Hypothalamus (tissue), 51 donors: ENCODE results near the gene OAT.
A peak's percentile ranks its signal among the peaks of the same experiment; 100 is the strongest.
"Not testable (repeated sequence)": the region's sequence is repeated elsewhere in the genome, so short reads cannot be mapped to it uniquely, and the experiment has no call there.

Source experiments
- DNase-seq, 51 donors: peaks; one replicate each; lab custom pipeline; 2025; lab: John Stamatoyannopoulos, UW

OAT gene

DNA sequence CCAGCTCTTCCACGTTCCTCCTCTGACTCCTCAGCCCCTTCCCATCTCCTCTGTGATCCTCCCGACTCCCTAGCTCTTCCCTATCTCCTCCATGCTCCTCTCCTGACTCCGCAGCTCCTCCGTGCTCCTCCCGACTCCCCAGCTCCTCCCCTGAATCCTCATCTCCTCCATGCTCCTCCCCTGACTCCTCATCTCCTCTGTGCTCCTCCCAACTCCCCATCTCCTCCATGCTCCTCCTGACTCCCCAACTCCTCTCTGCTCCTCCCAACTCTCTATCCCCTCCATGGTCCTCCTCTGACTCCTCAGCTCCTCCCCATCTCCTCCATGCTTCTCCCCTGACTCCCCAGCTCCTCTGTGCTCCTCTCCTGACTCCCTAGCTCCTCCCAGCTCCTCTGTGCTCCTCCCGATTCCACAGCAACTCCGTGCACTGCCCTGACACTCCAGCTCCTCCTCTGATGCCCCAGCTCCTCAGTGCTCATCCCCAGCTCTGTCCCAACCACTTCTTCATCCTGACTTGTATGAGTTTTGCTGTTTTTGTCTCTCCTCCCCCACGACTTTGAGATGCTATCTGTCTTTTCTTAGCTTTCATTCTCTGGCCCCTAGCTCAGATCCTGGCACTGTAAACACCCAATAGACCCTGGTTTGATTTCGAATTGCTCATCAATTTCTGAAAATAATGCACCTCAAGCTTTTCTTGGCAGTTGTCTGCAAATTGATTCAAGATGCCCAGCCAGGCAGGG is 38.3 kb downstream of the OAT start:
- DNase-seq: no peak

DNA sequence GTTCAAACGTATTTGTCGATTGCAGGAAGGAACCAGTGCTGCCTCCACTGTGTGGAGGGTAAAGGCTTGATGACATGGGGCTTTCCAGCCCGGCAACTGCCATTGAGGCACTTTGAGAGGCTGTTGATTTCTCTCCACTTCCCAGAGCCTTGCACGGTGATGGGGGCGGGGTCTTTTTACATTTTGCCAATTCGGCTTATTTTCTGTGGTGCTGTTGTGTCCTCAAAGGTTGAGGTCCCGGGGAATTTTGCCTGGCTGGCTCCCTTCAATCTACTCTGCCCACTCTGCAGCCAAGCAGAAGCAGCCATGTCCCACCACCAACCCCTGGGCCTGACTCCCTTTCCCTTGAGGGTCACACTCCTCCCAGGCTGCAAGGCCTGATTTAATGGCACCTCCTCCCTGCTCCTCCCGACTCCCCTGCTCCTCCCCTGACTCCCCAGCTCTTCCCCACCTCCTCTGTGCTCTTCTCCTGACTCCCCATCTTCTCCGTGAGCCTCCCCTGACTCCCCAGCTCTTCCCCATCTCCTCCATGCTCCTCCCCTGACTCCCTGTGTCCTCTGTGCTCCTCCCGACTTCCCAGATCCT is 39.0 kb downstream of the OAT start:
- no peak for DNase-seq

DNA sequence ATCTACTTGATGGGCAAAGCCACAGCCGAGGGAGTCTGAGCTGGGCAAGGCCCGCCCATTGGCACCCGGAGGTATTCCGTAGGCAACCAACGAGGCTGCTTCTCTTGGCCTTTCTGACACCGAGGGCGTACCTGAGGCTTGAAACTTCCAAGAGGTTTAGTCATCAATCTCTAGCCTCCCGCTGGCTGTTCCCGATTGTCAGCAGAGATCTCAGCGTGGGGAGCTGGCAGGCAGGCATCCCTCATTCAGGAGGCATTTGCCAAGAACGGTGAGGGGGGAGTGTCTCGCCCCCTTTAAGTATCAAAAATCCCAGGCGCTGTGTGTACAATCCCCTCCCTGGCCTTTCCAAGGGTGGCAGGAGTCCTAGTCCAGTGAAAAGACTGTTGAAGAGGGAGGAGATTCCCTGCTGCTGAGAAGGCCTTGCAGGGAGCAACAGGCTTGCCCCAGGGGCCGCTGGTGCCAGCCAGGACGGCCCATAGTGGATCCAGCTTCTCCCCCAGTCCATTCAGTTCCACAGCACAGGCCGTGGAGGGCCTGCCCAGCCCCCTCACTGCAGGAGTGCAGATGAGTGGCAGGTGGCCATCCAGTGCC is 39.7 kb downstream of the OAT start:
- peak in 11 of 51 donors; percentile 8 to 62 (median 40) for DNase-seq

DNA sequence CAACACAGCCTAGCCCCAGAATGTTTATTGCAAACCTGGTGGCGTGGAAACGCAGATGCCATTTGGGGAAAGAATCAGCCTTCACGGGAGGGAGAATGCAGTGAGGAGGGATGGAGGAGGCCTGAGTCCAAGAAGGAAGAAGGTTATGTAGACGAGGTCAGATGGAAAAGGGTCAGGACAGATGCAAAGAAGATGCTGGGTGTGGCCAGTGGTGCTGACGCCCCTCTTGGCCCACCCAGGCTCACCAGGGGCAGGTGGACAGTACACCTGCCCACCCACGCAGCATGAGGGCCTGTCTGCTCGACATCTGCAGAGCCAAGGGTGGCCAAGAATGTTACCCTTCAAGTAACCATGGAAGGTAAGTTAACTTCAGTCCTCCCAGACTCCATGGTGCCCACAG is 40.5 kb downstream of the OAT start:
- no peak for DNase-seq

DNA sequence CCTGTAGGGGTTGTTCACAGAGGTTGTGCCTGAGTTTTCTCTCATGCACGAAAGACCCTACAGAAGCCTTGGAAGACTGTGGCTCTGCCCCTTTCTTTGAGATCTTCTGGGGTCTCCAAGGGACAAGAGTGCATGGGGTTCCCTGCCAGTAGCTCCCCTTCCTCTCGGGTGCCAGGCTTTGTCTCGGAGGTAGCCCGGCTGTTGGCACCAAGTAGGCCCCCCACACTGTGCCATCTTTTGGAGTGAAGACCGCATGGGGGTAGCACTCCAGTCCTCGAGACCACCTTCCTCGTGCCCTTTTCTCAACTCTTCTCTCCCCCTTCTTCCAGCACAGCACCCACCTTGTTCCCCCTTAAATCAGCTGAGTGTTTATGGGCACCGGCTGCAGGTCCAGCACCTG is 41.6 kb downstream of the OAT start:
- no peak for DNase-seq

DNA sequence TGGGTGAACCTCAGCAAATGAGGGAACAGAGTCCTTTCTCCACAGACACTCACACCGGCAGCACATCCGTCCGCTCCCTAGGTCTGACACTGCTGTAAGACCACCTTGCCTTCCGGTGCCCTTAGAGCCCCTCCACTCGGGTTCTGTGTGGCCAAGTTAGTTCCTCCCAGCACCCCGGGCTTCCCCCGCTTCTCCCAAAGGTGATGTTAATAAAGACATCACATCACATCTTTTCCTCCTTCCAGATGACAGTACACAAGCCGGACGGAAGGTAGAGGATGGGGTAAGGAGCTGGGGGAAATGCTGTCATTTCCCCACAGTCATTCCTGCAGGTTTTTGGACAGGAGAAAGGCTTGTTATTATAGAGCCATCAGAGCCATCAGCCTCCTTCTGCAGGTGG is 42.3 kb downstream of the OAT start:
- DNase-seq: no peak

DNA sequence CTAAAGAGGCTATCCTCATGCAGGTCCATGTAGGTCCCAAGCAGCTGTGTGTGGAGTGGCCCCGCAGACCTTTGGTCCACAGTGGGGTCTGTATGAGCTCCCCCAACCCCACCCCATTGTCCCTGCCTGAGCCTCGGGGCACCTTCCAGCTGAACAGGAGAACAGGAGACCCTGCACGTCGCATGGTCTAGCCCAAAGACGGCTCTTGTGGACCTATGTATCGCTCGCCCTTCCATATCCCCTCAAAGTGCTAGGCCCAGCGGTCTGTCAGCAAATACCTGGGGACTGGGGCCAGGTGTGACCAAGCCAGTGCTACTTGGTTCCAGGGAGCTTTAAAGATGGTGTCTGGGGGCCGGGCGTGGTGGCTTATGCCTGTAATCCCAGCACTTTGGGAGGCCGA is 43.0 kb downstream of the OAT start:
- no peak for DNase-seq

DNA sequence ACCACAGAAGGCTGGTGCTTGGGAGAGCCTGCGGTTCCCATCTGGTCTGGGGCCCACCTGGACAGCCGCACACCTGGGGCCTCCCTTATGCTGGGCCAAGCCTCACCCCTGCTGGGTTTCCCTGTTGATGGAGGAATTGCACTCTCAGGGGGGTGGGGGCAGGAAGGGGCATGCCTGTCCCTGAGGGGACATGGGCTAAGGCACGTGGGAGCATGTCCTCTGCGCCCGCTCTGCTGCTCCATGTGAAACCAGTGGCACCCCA is 43.4 kb downstream of the OAT start:
- no peak for DNase-seq

DNA sequence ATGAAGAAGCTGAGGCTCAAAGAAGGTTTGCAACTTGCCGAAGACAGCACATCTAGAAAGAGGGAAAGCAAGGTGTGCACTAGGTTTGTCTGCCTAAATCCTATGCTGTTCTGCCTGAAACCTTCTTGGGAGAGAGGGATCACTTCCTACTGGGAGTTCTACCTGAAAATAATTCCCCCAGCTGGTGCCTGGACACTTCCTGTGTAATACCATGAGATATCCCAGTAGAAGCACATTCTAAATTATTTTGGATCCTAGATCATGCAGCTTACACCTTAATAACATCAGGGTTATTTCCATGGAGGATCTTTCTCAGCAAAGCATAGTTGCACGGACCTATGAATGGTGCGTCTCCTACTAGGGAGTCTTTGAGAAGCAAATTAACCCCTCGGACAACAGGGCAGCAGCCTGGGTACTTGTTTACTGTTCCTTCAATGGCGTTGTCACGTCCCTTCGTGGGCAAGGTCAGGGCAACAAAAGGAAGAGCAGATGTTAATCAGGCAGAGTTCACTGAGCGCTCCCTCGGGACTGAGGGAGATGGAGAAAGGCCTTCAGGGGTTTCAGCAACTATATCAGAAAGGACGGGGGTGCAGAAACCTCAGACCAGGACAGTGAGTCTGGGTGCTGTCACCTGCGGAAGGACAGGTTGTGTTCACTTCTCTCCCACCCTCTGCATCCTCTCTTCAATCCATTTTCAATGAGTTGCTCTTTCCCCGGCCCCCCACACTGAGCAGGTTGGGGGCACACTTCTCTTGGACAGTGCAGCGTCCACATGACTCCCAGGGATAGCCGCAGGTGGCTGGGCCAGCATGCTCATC is 44.0 kb downstream of the OAT start:
- DNase-seq: no peak

DNA sequence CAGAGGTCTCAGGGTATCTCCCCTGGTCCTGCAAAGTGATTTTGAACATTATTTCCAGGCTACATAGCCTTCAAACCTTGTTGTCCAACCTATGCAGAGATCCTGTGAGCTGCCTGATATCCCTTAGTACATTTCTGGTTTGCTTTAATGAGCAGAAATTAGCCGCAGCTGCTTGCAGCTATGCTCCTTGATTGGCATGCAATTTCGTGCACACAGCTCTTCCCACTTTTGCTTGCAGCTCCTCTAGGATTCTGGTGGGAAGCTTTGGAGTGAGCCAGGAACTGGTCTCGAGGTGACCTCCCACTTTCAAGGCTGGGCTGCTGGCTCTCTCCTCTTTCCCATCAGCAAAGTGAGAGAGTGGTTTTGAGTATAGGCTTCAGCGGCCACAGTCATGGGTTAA is 45.8 kb downstream of the OAT start:
- DNase-seq: no peak

DNA sequence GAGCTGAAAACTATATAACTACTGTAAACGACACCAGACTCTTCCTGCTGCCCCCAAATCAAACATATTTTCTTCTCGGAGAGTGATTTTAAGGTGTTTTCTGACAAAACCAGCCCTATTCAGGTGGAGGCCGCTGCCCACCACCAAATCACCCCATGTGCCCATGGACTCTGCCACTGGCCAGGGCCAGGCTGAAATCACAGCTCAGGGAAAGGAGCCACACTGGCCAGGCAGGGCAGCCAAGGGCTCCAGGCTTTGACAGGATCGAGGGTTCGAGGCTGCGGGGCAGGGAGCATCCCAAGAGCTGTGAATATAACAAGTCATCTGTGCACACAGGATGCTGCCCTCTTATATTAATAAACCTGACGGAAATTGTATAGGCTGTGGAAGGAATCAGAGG is 48.3 kb downstream of the OAT start:
- no peak for DNase-seq

DNA sequence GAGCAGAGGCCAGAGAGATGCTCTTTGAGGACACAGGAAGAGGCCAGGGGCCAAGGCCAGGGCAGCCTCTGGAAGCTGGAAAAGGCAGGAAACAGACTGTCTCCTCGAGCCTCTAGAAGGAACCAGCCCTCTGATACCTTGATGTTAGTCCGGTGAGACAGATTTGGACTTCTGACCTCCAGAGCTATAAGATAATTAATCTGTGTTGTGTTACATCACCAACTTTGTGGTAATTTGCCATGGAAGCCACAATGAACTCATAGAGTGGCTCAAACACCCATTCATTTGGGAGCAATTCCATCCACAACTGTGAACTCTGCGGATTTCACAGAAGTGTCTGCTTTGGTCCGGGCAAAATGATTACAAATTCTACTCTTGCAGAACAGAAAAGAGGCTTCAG is 48.7 kb downstream of the OAT start:
- DNase-seq: no peak

DNA sequence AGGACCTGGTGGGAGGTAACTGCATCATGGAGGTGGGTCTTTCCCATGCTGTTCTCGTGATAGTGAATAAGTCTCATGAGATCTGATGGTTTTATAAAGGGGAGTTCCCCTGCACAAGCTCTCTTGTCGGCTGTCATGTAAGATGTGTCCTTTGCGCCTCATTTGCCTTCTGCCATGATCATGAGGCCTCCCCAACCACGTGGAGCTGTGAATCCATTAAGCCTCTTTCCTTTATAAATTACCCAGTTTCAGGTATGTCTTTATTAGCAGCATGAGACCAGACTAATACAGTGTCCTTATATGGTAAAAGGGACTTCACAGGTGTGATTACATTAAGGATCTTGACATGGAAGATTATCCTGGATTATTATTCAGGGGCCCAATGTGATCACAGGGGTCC is 49.2 kb downstream of the OAT start:
- DNase-seq: not testable (repeated sequence)

DNA sequence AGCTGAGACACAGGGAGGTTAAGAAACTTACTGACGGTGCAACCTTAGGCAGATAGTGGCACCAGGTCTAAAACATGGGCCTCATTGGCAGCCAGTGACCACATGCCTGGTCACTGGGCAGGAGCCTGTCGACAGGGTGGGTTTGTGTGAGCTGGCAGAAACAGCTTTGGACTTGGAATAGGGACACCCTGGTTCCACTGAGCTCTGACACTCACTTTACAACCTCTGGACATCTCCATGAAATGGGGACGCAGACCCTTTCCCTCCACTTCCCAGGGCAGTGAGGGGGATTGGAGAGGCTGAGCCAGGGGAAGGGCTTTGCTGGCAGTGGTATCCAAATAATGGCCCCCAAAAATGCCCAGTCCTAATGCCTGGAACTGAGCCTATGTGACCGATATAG is 49.7 kb downstream of the OAT start:
- no peak for DNase-seq

DNA sequence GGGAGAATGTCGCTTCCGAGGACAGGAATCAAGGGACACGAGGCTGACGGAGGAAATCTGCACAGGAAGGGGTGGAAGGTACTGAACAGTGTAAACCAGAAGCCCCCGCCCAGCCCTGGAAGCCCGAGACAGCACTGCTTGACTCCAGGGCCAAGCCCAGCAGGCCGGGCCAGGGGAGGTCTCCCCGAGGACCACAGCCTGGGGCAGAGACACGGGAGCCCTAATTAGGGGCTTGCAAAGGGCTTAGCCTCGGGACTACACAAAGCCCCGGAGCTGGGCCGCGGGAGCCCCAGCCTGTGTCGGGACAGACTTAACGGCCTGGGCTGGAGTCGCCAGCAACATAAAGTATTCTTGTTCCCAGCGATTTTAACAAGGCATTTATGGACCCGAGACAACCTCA is 50.8 kb downstream of the OAT start:
- DNase-seq: no peak

DNA sequence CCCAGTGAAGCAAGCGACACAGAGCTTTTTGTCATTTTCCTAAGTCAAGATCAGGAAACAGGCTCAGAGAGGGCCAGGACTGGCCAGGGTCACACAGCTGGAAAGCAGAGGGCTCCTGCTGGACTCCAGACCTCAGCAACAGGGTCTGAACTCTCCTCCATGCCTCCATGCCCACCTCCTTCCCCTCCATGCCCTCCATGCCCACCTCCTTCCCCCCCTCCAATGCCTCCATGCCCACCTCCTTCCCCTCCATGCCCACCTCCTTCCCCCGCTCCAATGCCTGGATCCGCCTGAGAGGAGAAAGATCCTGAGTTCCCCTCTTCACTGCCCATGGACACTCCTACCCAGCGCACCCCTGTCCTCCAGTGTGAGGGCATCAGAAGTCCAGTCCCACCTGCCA is 51.3 kb downstream of the OAT start:
- DNase-seq: no peak

DNA sequence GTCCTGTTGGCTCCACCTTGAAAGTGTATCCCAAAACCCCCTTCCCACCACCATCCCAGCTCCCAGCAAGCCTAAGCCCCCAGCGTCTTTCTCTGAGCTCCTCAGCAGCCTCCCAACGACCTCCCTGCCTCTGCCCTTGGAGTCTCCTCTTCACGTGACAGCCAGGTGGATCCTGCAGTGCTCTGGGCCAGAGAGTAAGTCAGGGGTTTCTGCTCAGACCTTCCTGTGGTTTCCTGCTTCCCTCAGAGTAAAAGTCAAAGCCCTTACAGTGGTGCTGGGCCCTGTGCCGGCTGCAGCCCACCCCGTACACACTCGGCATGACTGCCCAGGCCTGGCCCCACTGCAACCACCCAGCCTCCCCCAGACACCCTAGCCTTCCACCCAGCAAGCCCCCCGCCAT is 51.9 kb downstream of the OAT start:
- no peak for DNase-seq

DNA sequence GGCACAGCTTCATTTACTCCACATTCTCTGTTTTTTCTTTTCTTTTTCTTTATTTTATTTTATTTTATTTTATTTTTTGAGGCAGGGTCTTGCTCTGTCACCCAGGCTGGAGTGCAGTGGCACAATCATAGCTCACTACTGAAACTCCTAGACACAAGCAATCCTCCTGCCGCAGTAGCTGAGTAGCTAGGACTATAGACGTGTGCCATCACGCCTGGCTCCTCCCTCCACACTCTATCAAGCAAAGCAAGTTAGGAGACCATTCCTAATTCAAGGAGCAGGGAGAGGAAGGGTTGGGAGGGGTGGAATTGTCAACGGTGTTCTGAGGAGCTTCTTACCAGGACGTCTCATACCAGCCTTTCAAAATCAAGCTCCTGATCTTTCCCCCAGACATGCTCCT is 52.4 kb downstream of the OAT start:
- DNase-seq: no peak

DNA sequence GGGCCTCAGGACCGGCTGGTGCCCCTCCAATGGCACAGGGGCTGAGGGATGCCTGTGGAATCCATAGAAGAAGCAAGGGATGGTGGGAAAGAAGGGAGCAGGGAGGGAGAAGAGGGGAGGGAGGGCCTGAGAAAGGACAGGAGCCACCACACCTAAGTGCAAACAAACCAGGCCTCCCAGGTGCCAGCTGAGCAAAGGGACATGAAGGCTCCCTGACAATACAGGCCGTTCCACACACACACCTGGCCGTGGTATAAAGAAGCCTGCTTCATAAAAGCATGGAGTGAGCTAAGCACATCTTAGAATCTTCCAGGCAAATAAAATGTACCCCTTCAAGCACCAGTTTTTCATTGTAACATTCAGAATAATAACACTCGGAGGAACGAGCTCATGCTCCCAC is 54.0 kb downstream of the OAT start:
- no peak for DNase-seq

DNA sequence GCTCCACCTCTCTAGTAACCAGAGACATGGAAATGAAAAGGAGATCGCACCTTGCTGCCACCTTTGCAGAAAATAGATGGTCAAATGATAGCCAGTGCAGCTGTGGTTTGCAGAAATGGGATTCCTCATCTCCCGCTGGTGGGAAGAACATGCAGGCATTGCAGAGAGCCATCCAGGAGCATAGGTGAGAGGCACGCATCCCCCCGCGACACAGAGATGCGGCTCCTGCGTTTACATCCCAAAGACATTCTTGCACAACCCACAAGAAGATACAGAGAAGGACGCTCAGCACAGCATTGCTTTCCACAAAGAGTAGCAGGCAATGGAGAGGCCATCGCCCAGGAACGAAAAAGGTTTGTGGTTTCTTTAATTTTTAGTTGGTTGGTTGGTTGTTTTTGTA is 56.2 kb downstream of the OAT start:
- DNase-seq: no peak

DNA sequence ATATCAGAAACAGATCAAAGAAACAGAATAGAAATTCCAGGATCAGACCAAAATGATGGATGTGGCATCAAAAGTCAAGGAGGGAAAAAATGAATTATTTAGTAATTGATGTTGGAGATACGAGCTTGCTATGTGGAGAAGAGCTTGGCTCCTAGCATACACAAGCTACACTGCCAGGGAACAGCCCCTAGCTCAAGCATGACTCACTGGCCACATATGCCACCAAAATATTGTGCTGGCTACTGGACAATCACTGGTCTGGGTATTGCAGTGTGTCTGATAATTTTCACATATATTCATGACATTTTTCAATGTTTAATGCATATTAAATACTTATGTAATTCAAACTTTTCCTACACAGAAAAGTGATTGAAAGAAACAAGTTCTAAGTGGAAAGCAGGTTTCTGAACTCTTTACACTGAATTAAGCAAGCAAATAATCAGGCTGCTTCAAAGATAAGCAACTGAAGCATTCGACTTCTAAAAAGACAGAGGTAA is 59.3 kb downstream of the OAT start:
- DNase-seq: no peak

DNA sequence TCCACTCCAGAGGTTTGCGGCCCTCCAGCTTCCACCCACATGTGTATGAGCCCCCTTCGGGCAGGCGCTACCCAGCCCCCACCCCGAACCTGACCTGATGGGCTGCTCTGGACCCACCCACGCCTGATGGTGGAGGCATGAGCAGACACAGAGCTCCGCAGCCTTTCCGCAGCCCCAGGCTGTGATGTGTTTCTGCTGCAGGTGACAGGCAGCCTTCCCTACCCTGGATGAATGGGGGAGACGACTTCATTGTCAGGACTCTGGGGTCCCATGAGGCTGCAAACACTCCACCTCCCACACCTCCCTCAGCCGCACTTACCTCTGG is 61.2 kb downstream of the OAT start:
- no peak for DNase-seq
